DND-41 (cell line): Measurements from ENCODE around the gene ARID3A.

Source experiments
- EZH2 ChIP-seq: IDR thresholded peaks from 3 replicates; pipeline ENCODE4 v1.6.1; 2012; ENCODE audit warnings: borderline replicate concordance, low read depth, mild to moderate bottlenecking, moderate library complexity, low read length, inconsistent platforms; ENCODE audit not compliant: severe bottlenecking
- TF ChIP-seq, protein P1 (sequence below): IDR thresholded peaks from 2 replicates; pipeline ENCODE4 v1.5.1; 2012; ENCODE audit warnings: borderline replicate concordance, low read length, moderate library complexity, mild to moderate bottlenecking; ENCODE audit not compliant: poor library complexity, severe bottlenecking; ENCODE audit errors: extremely low read depth

DNA sequence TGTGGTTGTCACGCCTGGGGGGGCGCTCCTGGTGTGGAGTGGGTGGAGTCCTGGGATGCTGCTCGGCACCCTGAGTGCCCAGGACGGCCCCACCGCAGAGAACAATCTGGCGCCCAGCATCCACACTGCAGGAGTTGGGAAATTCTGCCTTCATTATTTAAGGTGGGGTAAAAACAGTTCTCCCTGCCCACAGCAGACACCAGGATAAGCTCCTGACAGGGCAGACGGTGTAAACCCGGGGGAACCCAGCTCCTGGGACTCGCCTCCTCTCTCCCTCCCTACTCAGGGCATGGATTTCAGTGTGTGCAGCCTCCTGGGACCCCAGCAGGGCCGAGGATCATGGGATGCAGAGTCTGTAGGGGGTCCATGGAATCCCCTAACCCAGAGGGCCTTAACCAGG, 50.6 kb downstream of the ARID3A start:
- TF ChIP-seq, protein P1, sequence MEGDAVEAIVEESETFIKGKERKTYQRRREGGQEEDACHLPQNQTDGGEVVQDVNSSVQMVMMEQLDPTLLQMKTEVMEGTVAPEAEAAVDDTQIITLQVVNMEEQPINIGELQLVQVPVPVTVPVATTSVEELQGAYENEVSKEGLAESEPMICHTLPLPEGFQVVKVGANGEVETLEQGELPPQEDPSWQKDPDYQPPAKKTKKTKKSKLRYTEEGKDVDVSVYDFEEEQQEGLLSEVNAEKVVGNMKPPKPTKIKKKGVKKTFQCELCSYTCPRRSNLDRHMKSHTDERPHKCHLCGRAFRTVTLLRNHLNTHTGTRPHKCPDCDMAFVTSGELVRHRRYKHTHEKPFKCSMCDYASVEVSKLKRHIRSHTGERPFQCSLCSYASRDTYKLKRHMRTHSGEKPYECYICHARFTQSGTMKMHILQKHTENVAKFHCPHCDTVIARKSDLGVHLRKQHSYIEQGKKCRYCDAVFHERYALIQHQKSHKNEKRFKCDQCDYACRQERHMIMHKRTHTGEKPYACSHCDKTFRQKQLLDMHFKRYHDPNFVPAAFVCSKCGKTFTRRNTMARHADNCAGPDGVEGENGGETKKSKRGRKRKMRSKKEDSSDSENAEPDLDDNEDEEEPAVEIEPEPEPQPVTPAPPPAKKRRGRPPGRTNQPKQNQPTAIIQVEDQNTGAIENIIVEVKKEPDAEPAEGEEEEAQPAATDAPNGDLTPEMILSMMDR, result no peak
- no peak for TF ChIP-seq EZH2
